ENCODE measurements around the gene NUBP2.

The NUBP2 gene

DNA sequence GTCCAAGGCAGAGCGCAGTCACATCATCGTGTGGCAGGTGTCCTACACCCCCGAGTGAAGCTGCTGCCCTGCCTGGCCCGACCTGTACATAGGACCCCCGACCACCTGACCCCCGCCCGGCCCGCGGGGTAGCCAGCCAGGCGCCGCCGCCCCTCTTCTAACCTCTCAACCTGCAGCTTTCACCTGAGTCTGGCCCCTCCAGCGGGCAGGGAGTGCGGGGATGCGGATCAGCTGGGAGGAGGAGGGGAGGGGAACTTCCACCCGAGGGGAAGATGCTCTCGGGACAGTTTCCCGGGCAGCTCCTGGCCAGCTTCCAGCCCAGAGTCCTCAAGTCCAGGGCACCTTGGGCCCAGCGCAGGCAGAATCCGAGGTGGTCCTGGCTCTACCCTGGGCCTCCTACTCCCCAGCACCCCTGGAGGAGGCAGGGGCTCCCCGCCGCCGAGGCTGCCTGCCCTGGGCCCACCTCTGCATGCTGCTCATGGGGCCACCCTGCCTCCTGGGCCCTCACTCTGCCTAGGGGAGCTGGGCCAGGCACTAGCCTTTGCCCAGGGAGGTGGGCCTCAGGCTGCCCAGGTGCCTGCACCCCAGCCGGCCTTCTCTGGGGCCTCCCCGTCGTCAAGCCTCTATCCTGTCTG is 13.9 kb upstream of the NUBP2 start (continued):
- TF ChIP-seq, protein P1, sequence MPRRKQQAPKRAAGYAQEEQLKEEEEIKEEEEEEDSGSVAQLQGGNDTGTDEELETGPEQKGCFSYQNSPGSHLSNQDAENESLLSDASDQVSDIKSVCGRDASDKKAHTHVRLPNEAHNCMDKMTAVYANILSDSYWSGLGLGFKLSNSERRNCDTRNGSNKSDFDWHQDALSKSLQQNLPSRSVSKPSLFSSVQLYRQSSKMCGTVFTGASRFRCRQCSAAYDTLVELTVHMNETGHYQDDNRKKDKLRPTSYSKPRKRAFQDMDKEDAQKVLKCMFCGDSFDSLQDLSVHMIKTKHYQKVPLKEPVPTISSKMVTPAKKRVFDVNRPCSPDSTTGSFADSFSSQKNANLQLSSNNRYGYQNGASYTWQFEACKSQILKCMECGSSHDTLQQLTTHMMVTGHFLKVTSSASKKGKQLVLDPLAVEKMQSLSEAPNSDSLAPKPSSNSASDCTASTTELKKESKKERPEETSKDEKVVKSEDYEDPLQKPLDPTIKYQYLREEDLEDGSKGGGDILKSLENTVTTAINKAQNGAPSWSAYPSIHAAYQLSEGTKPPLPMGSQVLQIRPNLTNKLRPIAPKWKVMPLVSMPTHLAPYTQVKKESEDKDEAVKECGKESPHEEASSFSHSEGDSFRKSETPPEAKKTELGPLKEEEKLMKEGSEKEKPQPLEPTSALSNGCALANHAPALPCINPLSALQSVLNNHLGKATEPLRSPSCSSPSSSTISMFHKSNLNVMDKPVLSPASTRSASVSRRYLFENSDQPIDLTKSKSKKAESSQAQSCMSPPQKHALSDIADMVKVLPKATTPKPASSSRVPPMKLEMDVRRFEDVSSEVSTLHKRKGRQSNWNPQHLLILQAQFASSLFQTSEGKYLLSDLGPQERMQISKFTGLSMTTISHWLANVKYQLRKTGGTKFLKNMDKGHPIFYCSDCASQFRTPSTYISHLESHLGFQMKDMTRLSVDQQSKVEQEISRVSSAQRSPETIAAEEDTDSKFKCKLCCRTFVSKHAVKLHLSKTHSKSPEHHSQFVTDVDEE (CRISPR knock-in tag; IDR thresholded peaks at IDR 0.05), result no peak
- TF ChIP-seq ZFP30 (CRISPR knock-in tag; IDR thresholded peaks at IDR 0.05), result no peak

DNA sequence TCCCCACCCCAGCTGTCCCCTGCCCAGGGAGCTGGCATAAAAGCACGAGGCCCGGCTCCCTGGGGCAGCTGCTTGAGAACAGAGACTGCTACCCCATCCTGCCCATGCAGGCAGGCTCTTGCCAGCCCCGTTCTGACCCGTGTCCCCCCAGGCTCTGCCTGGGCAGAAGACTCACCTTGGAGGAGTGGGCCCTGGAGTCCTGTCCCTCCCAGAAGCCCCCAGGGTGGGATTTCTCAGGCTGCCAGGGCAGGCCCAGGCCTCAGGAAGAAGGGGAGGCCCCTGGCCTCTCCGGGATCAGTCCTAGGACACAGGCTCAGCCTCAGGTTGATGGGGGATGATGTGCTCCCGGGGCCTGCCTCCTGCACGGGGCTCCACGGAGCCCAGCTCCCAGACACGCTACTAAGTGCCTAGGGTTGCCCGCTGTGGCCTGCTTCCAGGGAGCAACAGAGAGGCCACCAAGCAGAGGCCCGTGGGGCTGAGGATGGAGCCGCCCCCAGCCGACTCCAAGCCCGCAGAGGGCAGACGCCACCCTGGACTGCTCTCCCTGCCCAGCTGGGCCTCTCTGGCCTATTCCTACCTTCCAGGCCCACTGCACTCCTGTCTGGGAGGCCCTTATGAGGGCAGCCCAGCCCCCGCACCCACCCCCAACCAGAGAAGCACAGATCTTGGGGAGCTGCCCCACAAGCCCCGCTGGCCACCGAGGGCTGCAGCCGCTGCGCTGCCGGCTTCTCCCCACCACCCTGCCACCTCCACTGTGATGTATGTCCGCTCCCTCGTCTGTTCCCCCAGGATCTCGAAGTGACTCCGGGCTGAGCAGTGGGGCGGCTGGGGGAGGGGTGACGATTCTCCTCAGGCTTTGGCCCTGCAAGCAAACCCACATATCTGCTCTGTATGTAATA is 13.1 kb upstream of the NUBP2 start:
- no peak for ATAC-seq
- TF ChIP-seq ZFP3 (CRISPR knock-in tag; IDR thresholded peaks at IDR 0.05), result no peak

DNA sequence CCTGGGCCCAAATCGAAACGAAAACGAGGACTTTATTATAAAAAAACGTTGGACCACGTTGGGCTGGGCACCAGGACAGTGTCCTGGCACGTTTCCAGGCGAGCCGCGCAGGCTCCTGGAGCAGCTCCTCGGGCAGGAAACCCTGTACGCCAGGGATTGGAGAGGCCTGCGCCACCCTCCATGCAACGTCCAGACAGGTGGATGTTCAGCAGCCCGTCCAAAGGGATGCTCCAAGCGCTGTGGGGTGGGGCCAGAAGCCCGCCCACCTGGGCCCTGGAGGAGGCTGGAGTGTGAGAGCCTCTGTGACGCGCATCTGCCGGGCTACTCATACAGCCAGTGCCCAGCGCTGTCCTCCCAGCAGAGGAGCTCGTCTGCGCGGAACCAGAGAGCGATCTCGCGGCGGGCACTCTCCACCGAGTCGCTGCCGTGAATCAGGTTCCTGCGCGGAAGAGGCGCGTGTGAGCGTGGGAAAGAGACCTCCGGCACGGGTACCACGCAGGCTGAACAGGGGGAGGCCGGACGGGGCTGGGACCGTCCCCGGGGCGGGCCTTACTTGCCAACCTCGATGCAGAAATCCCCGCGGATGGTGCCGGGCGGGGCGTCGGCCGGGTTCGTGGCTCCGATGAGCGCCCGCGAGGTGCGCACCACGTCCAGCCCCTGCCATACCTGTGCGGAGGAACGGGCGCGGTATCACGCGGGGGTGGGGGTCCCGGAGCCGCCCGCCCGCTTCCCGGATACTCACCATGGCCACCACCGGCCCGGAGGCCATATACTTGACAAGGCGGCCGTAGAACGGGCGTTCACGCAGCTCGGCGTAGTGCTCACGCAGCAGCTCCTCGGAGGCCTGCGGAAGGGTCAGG is 12.2 kb upstream of the NUBP2 start:
- ATAC-seq, result peak; percentile 2
- no peak for TF ChIP-seq ZFP30 (CRISPR knock-in tag; IDR thresholded peaks at IDR 0.05)
- TF ChIP-seq GLIS3 (CRISPR knock-in tag; IDR thresholded peaks at IDR 0.05), result no peak
- TF ChIP-seq ZC3H10 (CRISPR knock-in tag; IDR thresholded peaks at IDR 0.05), result no peak
- TF ChIP-seq ZFP3 (CRISPR knock-in tag; IDR thresholded peaks at IDR 0.05), result no peak
- no peak for TF ChIP-seq RARB (CRISPR knock-in tag; IDR thresholded peaks at IDR 0.05)
- no peak for TF ChIP-seq TCF4 (CRISPR knock-in tag; IDR thresholded peaks at IDR 0.05; ENCODE audit: borderline replicate concordance)
- TF ChIP-seq, protein P2, sequence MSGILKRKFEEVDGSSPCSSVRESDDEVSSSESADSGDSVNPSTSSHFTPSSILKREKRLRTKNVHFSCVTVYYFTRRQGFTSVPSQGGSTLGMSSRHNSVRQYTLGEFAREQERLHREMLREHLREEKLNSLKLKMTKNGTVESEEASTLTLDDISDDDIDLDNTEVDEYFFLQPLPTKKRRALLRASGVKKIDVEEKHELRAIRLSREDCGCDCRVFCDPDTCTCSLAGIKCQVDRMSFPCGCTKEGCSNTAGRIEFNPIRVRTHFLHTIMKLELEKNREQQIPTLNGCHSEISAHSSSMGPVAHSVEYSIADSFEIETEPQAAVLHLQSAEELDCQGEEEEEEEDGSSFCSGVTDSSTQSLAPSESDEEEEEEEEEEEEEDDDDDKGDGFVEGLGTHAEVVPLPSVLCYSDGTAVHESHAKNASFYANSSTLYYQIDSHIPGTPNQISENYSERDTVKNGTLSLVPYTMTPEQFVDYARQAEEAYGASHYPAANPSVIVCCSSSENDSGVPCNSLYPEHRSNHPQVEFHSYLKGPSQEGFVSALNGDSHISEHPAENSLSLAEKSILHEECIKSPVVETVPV (CRISPR knock-in tag; IDR thresholded peaks at IDR 0.05), result no peak
- TF ChIP-seq OSR1 (CRISPR knock-in tag; IDR thresholded peaks at IDR 0.05), result no peak
- TF ChIP-seq, protein P3, sequence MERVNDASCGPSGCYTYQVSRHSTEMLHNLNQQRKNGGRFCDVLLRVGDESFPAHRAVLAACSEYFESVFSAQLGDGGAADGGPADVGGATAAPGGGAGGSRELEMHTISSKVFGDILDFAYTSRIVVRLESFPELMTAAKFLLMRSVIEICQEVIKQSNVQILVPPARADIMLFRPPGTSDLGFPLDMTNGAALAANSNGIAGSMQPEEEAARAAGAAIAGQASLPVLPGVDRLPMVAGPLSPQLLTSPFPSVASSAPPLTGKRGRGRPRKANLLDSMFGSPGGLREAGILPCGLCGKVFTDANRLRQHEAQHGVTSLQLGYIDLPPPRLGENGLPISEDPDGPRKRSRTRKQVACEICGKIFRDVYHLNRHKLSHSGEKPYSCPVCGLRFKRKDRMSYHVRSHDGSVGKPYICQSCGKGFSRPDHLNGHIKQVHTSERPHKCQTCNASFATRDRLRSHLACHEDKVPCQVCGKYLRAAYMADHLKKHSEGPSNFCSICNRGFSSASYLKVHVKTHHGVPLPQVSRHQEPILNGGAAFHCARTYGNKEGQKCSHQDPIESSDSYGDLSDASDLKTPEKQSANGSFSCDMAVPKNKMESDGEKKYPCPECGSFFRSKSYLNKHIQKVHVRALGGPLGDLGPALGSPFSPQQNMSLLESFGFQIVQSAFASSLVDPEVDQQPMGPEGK (CRISPR knock-in tag; IDR thresholded peaks at IDR 0.05; ENCODE audit: borderline replicate concordance), result no peak; the same call in 1 of the 2 replicates

DNA sequence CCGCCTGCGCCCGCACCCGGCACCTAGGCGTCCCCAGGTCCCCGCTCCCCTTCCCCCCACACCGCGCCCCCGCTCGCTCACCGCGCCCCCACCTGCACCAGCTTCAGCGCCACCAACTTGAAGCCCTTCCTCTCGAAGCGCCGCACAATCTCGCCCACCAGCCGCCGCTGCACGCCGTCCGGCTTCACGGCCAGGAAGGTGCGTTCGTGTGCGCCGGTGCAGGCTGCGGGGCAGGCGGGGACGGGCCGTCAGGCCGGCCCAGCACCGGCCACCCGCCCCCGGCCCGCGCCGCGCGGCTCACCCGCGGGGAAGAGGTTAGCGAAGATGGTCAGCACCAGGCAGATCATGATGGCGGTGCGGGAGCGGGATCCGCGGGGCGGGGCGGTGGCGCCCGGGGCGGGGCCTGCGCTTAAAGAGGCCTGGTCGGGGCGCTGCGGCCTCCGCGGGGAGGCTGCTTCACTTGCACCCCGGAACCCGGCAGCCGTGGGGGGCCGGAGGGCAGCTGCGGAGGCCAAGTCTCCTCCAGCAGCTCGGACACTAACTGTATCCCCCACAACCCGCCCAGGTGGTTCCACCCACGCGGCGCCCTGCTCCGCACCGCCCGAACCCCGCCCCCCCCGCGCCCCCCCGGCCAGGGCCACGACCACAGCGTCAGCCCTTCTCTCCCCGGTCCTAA is 11.4 kb upstream of the NUBP2 start, which contains the start of gene NME3:
Gene NME3 (minus strand): TSS at position 356 of the 676 bp plus-strand sequence. CDS start 9 bp downstream, at position 347.
- peak; percentile 53 for ATAC-seq

More for the DNA sequence above, 11.4 kb upstream of the NUBP2 start, which contains the start of gene NME3:
- TF ChIP-seq ISL1 (CRISPR knock-in tag; IDR thresholded peaks at IDR 0.05) (no peak), OSR1 (CRISPR knock-in tag; IDR thresholded peaks at IDR 0.05) (no peak), ZNF565 (CRISPR knock-in tag; conservative IDR thresholded peaks at IDR 0.05; ENCODE audit: low read depth) (no peak), TCF4 (CRISPR knock-in tag; IDR thresholded peaks at IDR 0.05; ENCODE audit: borderline replicate concordance) (no peak), RARB (CRISPR knock-in tag; IDR thresholded peaks at IDR 0.05) (no peak), ZNF70 (CRISPR knock-in tag; IDR thresholded peaks at IDR 0.05) (no peak), GLIS3 (CRISPR knock-in tag; IDR thresholded peaks at IDR 0.05) (no peak), ZFP3 (CRISPR knock-in tag; IDR thresholded peaks at IDR 0.05) (no peak)
- TF ChIP-seq, protein P4, sequence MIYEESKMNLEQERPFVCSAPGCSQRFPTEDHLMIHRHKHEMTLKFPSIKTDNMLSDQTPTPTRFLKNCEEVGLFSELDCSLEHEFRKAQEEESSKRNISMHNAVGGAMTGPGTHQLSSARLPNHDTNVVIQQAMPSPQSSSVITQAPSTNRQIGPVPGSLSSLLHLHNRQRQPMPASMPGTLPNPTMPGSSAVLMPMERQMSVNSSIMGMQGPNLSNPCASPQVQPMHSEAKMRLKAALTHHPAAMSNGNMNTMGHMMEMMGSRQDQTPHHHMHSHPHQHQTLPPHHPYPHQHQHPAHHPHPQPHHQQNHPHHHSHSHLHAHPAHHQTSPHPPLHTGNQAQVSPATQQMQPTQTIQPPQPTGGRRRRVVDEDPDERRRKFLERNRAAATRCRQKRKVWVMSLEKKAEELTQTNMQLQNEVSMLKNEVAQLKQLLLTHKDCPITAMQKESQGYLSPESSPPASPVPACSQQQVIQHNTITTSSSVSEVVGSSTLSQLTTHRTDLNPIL (CRISPR knock-in tag; IDR thresholded peaks at IDR 0.05; ENCODE audit: low read depth), result no peak
- TF ChIP-seq, protein P3 (CRISPR knock-in tag; IDR thresholded peaks at IDR 0.05; ENCODE audit: borderline replicate concordance), result no peak
